ENCODE data around the gene ZNF10. TPM values are rescaled to one million over a fixed set of nuclear protein-coding genes. Genes with fewer than 3 reads are reported as not detected.

Gene ZNF10
- total RNA-seq = 1 to 10 TPM; 4.7 to 6.9 TPM

GRCh38 chr12:133130038-133130807 lies at the start of gene ZNF10, which contains the start of gene ZNF891:
Gene ZNF10 (plus strand): TSS chr12:133130627. CDS start chr12:133144493, 13,866 bp downstream.
Gene ZNF891 (minus strand): TSS chr12:133130274. CDS start chr12:133121918, 8,356 bp downstream.

DNA sequence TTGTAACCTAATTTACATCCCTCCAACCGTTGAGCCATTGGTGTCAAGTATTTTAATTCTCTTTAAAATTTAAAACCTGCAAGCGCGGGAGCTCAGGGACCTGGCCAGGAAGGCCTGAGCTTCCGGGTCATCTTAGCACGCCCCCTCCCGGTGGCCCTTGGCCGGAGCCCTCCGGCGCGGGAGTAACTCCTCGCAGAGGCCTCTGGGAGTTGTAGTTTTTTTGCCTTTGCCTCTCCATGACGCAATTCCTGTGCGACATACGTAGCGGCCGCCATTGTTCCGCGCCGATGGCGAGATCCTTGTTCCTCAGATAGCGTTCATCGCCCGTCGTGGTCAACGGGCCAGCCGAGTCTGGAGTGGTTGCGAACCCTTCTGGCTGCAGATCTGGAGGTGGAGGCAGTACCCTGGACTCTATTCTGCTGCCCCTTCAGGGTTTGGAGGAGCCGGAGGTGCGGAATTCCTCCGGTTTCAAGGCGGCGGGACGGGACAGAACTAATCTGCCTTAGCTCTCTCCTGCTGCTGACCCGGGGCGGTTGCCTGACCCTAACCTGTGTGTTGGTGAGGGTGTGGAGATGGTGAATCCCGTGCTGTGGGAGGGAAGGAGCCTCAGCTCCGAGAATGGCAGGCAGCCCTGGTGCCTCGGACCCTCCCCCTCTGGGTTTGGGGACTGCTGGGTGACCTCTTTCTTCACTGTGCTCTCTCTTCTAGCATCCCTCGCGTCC lies 51.0 kb downstream of the ZNF10 start, which contains the start of gene ZNF268:
ZNF268 (plus strand) TSS at position 258 of the 722 bp plus-strand sequence. CDS start 503 bp downstream, outside the sequence.

Other genes starting within 250 kb of the ZNF10 start
- gene CHFR, start 243.0 kb upstream of the ZNF10 start, total RNA-seq = 10 to 100 TPM; 37.6 to 41.0 TPM
- gene ZNF605, start 174.3 kb upstream of the ZNF10 start, total RNA-seq = 10 to 100 TPM in 1 of 2 donors, 1 to 10 TPM in 1; 6.5 to 10.3 TPM
- 10 to 100 TPM; 15.0 to 17.9 TPM for gene ZNF26, start 144.3 kb upstream of the ZNF10 start, total RNA-seq
- gene ZNF84, start 93.1 kb upstream of the ZNF10 start, total RNA-seq = 10 to 100 TPM; 13.7 to 15.8 TPM
- 10 to 100 TPM; 12.0 to 13.1 TPM for gene ZNF140, start 49.7 kb upstream of the ZNF10 start, total RNA-seq
- gene ZNF891, start 353 bp upstream of the ZNF10 start, total RNA-seq = under 1 TPM; 0.67 to 0.69 TPM
- gene ZNF268, start 50.9 kb downstream of the ZNF10 start, total RNA-seq = 10 to 100 TPM; 16.2 to 20.0 TPM
- not detected for gene ANHX, start 105.2 kb downstream of the ZNF10 start, total RNA-seq